Measurements from ENCODE around the gene ZNF554. TPM values are rescaled to one million over a fixed set of nuclear protein-coding genes. Genes with fewer than 3 reads are reported as not detected.

ZNF554 gene
- total and polyA plus RNA-seq, 2 of the 8 experiments (the other 6 are each of a cell fraction or from before 2014, with no cell fraction given): 1.8 to 5.7 TPM

- TF ChIP-seq SRF (IDR thresholded peaks at IDR 0.05; ENCODE audit: low read depth, low read length): no peak
- TF ChIP-seq KDM1A (IDR thresholded peaks at IDR 0.05; ENCODE audit: borderline replicate concordance, low read length): no peak
- TF ChIP-seq POLR2AphosphoS5 (IDR thresholded peaks at IDR 0.05; ENCODE audit: low read depth, low read length): no peak
- TF ChIP-seq HDAC6 (IDR thresholded peaks at IDR 0.05; ENCODE audit: low read depth, low read length): no peak
- TF ChIP-seq EP300 (IDR thresholded peaks at IDR 0.05; ENCODE audit: borderline replicate concordance in 1 of 2, low read depth in 2 of 2, low read length in 2 of 2): no peak
Measured at GRCh38 chr19:2867025-2867991, 47.6 kb downstream of the ZNF554 start, which contains the start of gene ZNF556 (continued).
